Common myeloid progenitor, CD34-positive (primary cell): ENCODE measurements around the gene PIF1.
A peak's percentile ranks its signal among the peaks of the same experiment; 100 is the strongest.

Experiments used
- CTCF ChIA-PET: fragments of 350-600 bp; sonication (Branson Sonifier 250); formaldehyde crosslinking; loops from one replicate; lab custom pipeline; 2021; ENCODE audit warnings: antibody characterized with exemption; lab: Charles Lee
- POLR2A ChIA-PET: fragments of 350-600 bp; sonication (Branson Sonifier 250); formaldehyde crosslinking; loops from one replicate; lab custom pipeline; 2021; ENCODE audit warnings: antibody characterized with exemption; lab: Charles Lee
- DNase-seq, 3 donors: peaks; one replicate each; pipeline versions ENCODE4 v3.0.0 to v3.0.0-alpha.2; 2013
- H3K27ac ChIP-seq, 2 experiments: 1 replicate in 1 of 2; 2 replicates in 1 of 2; pipeline ENCODE4 v1.7.0; 2013; ENCODE audit warnings: inconsistent platforms in 2 of 2, low read length in 2 of 2, mild to moderate bottlenecking in 2 of 2, low read depth in 1 of 2, moderate library complexity in 1 of 2; ENCODE audit not compliant: severe bottlenecking in 2 of 2, insufficient read depth in 1 of 2, poor library complexity in 1 of 2
- H3K27me3 ChIP-seq, 5 experiments: replicated peaks in 2 of 5; 1 replicate in 3 of 5; 2 replicates in 2 of 5; pipeline versions ENCODE4 v1.6.1 to v1.7.0; 2013; ENCODE audit warnings: low read length in 4 of 5, mild to moderate bottlenecking in 2 of 5, moderate library complexity in 2 of 5, inconsistent platforms in 1 of 5; ENCODE audit not compliant: insufficient read depth in 5 of 5, control insufficient read depth in 4 of 5
- H3K36me3 ChIP-seq, 4 experiments: 1 replicate in 2 of 4; 2 replicates in 2 of 4; pipeline versions ENCODE4 v1.6.1 to v1.7.0; 2013; ENCODE audit warnings: low read length in 3 of 4, control low read depth in 1 of 4, mild to moderate bottlenecking in 1 of 4; ENCODE audit not compliant: control insufficient read depth in 4 of 4, insufficient read depth in 4 of 4
- H3K4me1 ChIP-seq, 4 experiments: 1 replicate in 3 of 4; 2 replicates in 1 of 4; pipeline versions ENCODE4 v1.6.1 to v1.7.1; 2013; ENCODE audit warnings: low read length in 3 of 4, mild to moderate bottlenecking in 3 of 4, control low read depth in 1 of 4, inconsistent platforms in 1 of 4, moderate library complexity in 1 of 4; ENCODE audit not compliant: control insufficient read depth in 4 of 4, insufficient read depth in 4 of 4; ENCODE audit errors: control extremely low read depth in 1 of 4
- H3K4me3 ChIP-seq, 7 experiments: 1 replicate in 4 of 7; 2 replicates in 3 of 7; pipeline versions ENCODE4 v1.5.1 to v1.7.0; 2013; ENCODE audit warnings: mild to moderate bottlenecking in 7 of 7, low read length in 6 of 7, moderate library complexity in 6 of 7, inconsistent platforms in 2 of 7, low read depth in 2 of 7, control low read depth in 1 of 7; ENCODE audit not compliant: insufficient read depth in 4 of 7, control insufficient read depth in 1 of 7; ENCODE audit errors: extremely low read depth in 1 of 7
- H3K9me3 ChIP-seq, 5 experiments: 1 replicate in 4 of 5; 2 replicates in 1 of 5; pipeline versions ENCODE4 v1.6.1 to v1.7.1; 2013; ENCODE audit warnings: low read length in 4 of 5, mild to moderate bottlenecking in 2 of 5, inconsistent platforms in 1 of 5, low read depth in 1 of 5, moderate library complexity in 1 of 5; ENCODE audit not compliant: control insufficient read depth in 4 of 5, insufficient read depth in 2 of 5; ENCODE audit errors: control extremely low read depth in 1 of 5
- WGBS: methylation state at CpG from one replicate; pipeline ENCODE4 v1.1.5; 2013; ENCODE audit not compliant: insufficient coverage; 5-methylcytosine and 5-hydroxymethylcytosine counted together

Gene PIF1

GRCh38 chr15:64779024-64779423 is 46.4 kb downstream of the PIF1 start:
- POLR2A ChIA-PET = interaction anchor here (0.6 kb wide), 1 partner anchor 265 kb away, joined by 4 read pairs; no protein-coding TSS in a partner anchor
- peaks cover 0 to 17% (median 11%) of the 10 kb centered on the region in 4 experiments for H3K4me1 ChIP-seq

GRCh38 chr15:64776402-64776786 is 49.1 kb downstream of the PIF1 start:
- peaks cover 0 to 17% (median 12%) of the 10 kb centered on the region in 4 experiments for H3K4me1 ChIP-seq
- peaks cover 4 to 62% (median 38%) of the 10 kb centered on the region in 5 experiments for H3K27me3 ChIP-seq
- DNase-seq = no peak
- peak overlapping the region in 4 of 7 experiments; percentile 19 to 74 (median 66) for H3K4me3 ChIP-seq
- WGBS = 25% methylated on average over 25 of the region's 25 CpGs
- no peaks in the 10 kb centered on the region for H3K36me3 ChIP-seq
- CTCF ChIA-PET = interaction anchor here (1.3 to 1.4 kb wide), 2 partner anchors 34 to 49 kb away, joined by 3 to 5 read pairs; no protein-coding TSS in a partner anchor
- no peak overlapping the region for H3K27ac ChIP-seq
- POLR2A ChIA-PET = interaction anchor here (0.5 kb wide), 1 partner anchor 18 kb away, joined by 3 read pairs; no protein-coding TSS in a partner anchor
- H3K9me3 ChIP-seq = no peaks in the 10 kb centered on the region

More at GRCh38 chr15:64779024-64779423, 46.4 kb downstream of the PIF1 start:
- Histone ChIP-seq H3K36me3 (no peaks in the 10 kb centered on the region), H3K27ac (no peak overlapping the region), H3K4me3 (no peak overlapping the region), H3K27me3 (peaks cover 4 to 41% (median 24%) of the 10 kb centered on the region in 5 experiments), H3K9me3 (no peaks in the 10 kb centered on the region)
- CTCF ChIA-PET = interaction anchor here (1.0 to 1.9 kb wide), 5 partner anchors 18 to 128 kb away, joined by 3 to 8 read pairs (median 3); no protein-coding TSS in a partner anchor
- no peak for DNase-seq
- 94% methylated on average over 1 of the region's 2 CpGs for WGBS

DNA sequence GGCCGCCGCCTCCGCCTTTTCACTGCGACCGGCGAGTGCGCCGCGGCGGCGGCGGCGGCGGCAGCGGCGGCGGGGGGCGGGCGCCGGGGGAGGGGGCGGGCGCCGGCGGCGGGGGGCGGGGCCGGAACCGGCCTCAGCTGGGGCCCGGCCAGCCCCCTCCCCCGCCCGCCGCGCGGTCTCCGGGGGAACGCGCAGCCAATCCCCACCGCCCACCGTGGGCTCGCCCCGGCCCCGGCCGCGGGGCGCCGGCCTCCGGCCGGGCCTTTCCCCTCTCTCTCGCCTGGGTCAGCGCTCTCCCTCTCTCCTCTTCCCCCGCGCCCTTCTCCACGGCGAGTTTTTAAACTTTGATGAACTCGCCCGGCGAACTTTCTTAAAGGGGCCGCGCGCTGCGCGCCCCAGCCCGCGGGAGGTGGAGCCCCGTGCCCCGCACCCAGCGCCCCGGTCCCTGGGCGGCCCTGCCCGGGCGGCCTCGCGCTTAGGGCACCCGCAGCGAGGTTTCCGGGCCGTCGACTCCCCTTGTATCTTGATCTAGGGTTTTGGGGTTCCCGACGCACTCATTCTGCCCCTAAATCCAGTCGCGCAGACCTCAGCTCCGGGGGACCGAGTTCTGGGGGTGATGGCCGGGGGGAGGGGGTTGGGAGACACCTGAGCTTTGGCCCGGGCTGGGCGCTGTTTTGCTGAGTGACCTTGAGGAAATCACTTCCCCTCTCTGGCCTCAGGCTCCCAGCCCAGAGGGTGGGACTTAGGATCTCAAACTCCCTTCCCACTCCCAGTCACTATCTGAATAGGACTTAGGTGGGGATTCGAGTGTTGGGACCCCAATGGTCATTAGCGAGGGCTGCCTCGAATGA is 49.7 kb downstream of the PIF1 start, which contains the start of gene RBPMS2:
TSS of gene RBPMS2 (minus strand) at position 39 of the 851 bp plus-strand sequence. CDS start 270 bp downstream, outside the sequence.
- peaks cover 4 to 62% (median 38%) of the 10 kb centered on the region in 5 experiments for H3K27me3 ChIP-seq
- CTCF ChIA-PET = no interaction called here
- H3K4me3 ChIP-seq = peak within 1 kb of the TSS; percentile 36 to 74 (median 61)
- peaks cover 0 to 17% (median 12%) of the 10 kb centered on the region in 4 experiments for H3K4me1 ChIP-seq
- H3K27ac ChIP-seq = no peak within 1 kb of the TSS
- POLR2A ChIA-PET = interaction anchor here (0.5 kb wide), 1 partner anchor 19 kb away, joined by 3 read pairs; no protein-coding TSS in a partner anchor
- DNase-seq = peak in 1 of 3 donors; percentile 11
- WGBS = under 1% methylated on average over 30 of the region's 90 CpGs
- H3K36me3 ChIP-seq = no peaks in the 10 kb centered on the region
- H3K9me3 ChIP-seq = no peaks in the 10 kb centered on the region

- H3K4me1 ChIP-seq = peaks cover 0 to 17% (median 12%) of the 10 kb centered on the region in 4 experiments
- peak overlapping the region; percentile 10 to 64 (median 52) for H3K4me3 ChIP-seq
- peaks cover 4 to 62% (median 38%) of the 10 kb centered on the region in 5 experiments for H3K27me3 ChIP-seq
- H3K27ac ChIP-seq = no peak overlapping the region
- ChIA-PET POLR2A (no interaction called here), CTCF (interaction anchor here (1.3 kb wide), 1 partner anchor 12 kb away, joined by 4 read pairs; no protein-coding TSS in a partner anchor)
- 2% methylated on average over 68 of the region's 115 CpGs for WGBS
- H3K36me3 ChIP-seq = no peaks in the 10 kb centered on the region
- H3K9me3 ChIP-seq = no peaks in the 10 kb centered on the region
- peak in 2 of 3 donors; percentile 32 to 44 for DNase-seq
Measured at GRCh38 chr15:64774629-64775493, 50.6 kb downstream of the PIF1 start.

- Histone ChIP-seq H3K4me1 (peaks cover 0 to 17% (median 12%) of the 10 kb centered on the region in 4 experiments), H3K27me3 (peaks cover 4 to 61% (median 38%) of the 10 kb centered on the region in 5 experiments), H3K9me3 (no peaks in the 10 kb centered on the region), H3K36me3 (no peaks in the 10 kb centered on the region), H3K27ac (no peak overlapping the region), H3K4me3 (peak overlapping the region in 2 of 7 experiments; percentile 52 to 64)
- peak; percentile 15 to 47 (median 32) for DNase-seq
- CTCF ChIA-PET = interaction anchor here (1.3 kb wide), 1 partner anchor 11 kb away, joined by 4 read pairs; no protein-coding TSS in a partner anchor
- WGBS = 80% methylated on average over 14 of the region's 21 CpGs
- POLR2A ChIA-PET = interaction anchor here (0.6 kb wide), 1 partner anchor 31 kb away, joined by 5 read pairs; no protein-coding TSS in a partner anchor
Measured at GRCh38 chr15:64774037-64774628, 51.3 kb downstream of the PIF1 start.

DNA sequence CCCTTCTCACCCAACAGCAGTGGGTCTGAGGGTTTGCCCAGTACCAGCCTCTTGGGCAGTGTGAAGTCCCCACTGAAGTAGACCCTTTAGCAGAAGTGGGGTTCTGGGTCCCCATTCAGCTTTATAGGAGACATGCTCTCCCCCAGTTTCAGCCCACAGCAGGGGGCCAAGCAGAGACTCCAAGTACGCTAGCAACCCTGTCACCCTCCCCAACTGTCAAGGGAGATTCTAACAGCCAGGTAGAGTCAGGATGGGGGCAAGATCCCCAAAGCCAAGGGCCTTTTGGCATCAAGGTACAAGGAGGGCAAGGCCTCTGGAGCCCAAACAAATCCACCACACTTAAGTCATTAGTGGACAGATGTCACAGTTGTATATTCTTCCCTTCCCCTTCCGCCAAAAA is 51.8 kb downstream of the PIF1 start:
- DNase-seq = no peak
- ChIA-PET CTCF (interaction anchor here (1.3 kb wide), 1 partner anchor 11 kb away, joined by 4 read pairs; no protein-coding TSS in a partner anchor), POLR2A (interaction anchor here (0.6 kb wide), 1 partner anchor 31 kb away, joined by 5 read pairs; no protein-coding TSS in a partner anchor)
- H3K36me3 ChIP-seq = no peaks in the 10 kb centered on the region
- no peak overlapping the region for H3K27ac ChIP-seq
- no peaks in the 10 kb centered on the region for H3K9me3 ChIP-seq
- H3K4me1 ChIP-seq = peaks cover 0 to 17% (median 12%) of the 10 kb centered on the region in 4 experiments
- H3K4me3 ChIP-seq = no peak overlapping the region
- 100% methylated on average over 1 of the region's 2 CpGs for WGBS
- peaks cover 4 to 56% (median 35%) of the 10 kb centered on the region in 5 experiments for H3K27me3 ChIP-seq
